GM12891 (cell line): Measurements from ENCODE around the gene CLBA1.

Experiments
- PAX5 ChIP-seq: IDR thresholded peaks from 2 replicates; pipeline ENCODE4 v1.6.1; 2011; ENCODE audit warnings: low read length, moderate library complexity, mild to moderate bottlenecking; ENCODE audit not compliant: insufficient read depth, severe bottlenecking
- POLR2A ChIP-seq: IDR thresholded peaks from 2 replicates; pipeline ENCODE4 v1.6.1; 2011; ENCODE audit warnings: low read depth, low read length, control low read depth
- POLR2AphosphoS5 ChIP-seq: IDR thresholded peaks from 2 replicates; pipeline ENCODE4 v1.6.1; 2011; ENCODE audit warnings: low read depth, low read length, control low read depth
- SPI1 ChIP-seq: IDR thresholded peaks from 2 replicates; pipeline ENCODE4 v1.6.1; 2011; ENCODE audit warnings: low read depth, low read length, control low read depth
- TAF1 ChIP-seq: IDR thresholded peaks from 2 replicates; pipeline ENCODE4 v1.6.1; 2011; ENCODE audit warnings: low read depth, low read length, control low read depth

DNA sequence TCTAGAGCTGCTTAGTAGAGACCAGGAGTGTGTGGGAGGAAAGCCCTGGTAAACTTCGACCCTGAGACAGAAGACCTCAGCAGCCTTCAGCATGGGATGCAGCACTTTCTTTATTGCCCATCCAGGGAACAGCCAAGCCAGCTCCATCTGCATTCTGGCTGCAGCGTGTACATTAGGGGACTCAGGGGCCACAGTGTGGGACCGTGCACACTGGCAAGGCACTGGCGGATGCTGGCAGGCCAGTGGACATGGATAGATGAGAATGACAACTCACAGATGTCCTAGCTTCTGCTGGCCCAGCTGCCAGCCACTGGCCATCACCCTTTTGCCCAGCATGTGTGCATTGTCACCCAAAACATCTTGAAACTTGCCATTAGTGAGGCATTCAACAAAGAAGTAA is 48.4 kb upstream of the CLBA1 start:
- TF ChIP-seq SPI1: no peak
- TF ChIP-seq POLR2AphosphoS5: no peak
- no peak for TF ChIP-seq POLR2A
- no peak for TF ChIP-seq PAX5
- TF ChIP-seq TAF1: no peak
